ENCODE results near the gene PLTP. TPM values are rescaled to one million over a fixed set of nuclear protein-coding genes. Genes with fewer than 3 reads are reported as not detected.

PLTP gene
- total RNA-seq, 4 donors from 2014 or later = 31.2 to 221 (median 113) TPM

GRCh38 chr20:45890985-45891983, 20.7 kb downstream of the PLTP start, which contains the start of the genes CTSA and NEURL2:
Gene CTSA, plus strand, starts transcription at chr20:45891335. Its CDS starts 234 bp downstream, at chr20:45891569.
Gene NEURL2, minus strand, starts transcription at chr20:45891208. Its CDS starts 217 bp downstream, at chr20:45890991.
- peak within 1 kb of the TSS; percentile 87 to 92 for H3K27ac ChIP-seq
- H3K27me3 ChIP-seq = no peaks in the 10 kb centered on the region
- intact Hi-C loops (cut with DNase I; ENCODE audit: low total_unique reads) = no loop called here
- peaks cover 3 to 7% of the 10 kb centered on the region in 2 donors for H3K4me1 ChIP-seq
- peak within 1 kb of the TSS; percentile 76 to 92 for H3K4me3 ChIP-seq
- peak; percentile 92 to 95 for DNase-seq
- TF ChIP-seq POLR2A (IDR thresholded peaks at IDR 0.05) = peak; percentile 28 to 46
- peak in 1 of 4 experiments; percentile 25 for TF ChIP-seq CTCF (IDR thresholded peaks at IDR 0.05)
- H3K36me3 ChIP-seq = no peaks in the 10 kb centered on the region
- no peaks in the 10 kb centered on the region for H3K9me3 ChIP-seq

- TF ChIP-seq POLR2A (IDR thresholded peaks at IDR 0.05) (no peak), CTCF (IDR thresholded peaks at IDR 0.05) (peak; percentile 68 to 76 (median 72))
- Histone ChIP-seq H3K9me3 (no peaks in the 10 kb centered on the region), H3K27me3 (no peaks in the 10 kb centered on the region), H3K4me1 (peaks cover 3 to 7% of the 10 kb centered on the region in 2 donors), H3K4me3 (peak overlapping the region; percentile 76 to 92), H3K36me3 (no peaks in the 10 kb centered on the region), H3K27ac (peak overlapping the region; percentile 87 to 92)
- peak; percentile 84 to 85 for DNase-seq
- intact Hi-C loops (cut with DNase I; ENCODE audit: low total_unique reads) = no loop called here
Measured at GRCh38 chr20:45890077-45890984, 21.6 kb downstream of the PLTP start.

GRCh38 chr20:45888681-45889080, 23.3 kb downstream of the PLTP start:
- H3K27ac ChIP-seq = no peak overlapping the region
- H3K27me3 ChIP-seq = no peaks in the 10 kb centered on the region
- peaks cover 3 to 7% of the 10 kb centered on the region in 2 donors for H3K4me1 ChIP-seq
- H3K4me3 ChIP-seq = no peak overlapping the region
- H3K9me3 ChIP-seq = no peaks in the 10 kb centered on the region
- no peak for DNase-seq
- no peaks in the 10 kb centered on the region for H3K36me3 ChIP-seq
- TF ChIP-seq CTCF (IDR thresholded peaks at IDR 0.05) (no peak), POLR2A (IDR thresholded peaks at IDR 0.05) (no peak)
- intact Hi-C loops (cut with DNase I; ENCODE audit: low total_unique reads) = no loop called here

DNA sequence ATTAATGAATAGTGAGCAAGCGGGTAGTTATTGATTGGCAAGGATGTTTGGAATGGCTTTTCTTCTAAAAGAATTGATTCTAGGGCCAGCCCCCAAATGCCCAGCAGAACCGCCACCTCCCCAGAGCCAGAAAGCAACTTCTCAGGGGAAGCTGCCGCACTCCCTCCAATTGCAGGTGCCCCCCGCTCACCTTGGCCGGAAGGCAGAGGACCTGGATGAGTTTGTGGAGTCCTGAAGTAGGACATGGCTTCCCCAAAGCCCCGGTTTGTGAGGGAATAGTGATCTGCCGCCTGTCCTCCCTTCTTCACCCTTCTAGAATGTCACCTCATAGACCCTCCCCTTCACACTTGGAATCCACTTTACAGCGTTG, 24.6 kb downstream of the PLTP start, which contains the start of gene SPATA25:
Gene SPATA25 (minus strand): TSS at position 277 of the 370 bp plus-strand sequence. CDS start 32 bp downstream, at position 245.
- no peaks in the 10 kb centered on the region for H3K36me3 ChIP-seq
- H3K9me3 ChIP-seq = no peaks in the 10 kb centered on the region
- TF ChIP-seq CTCF (IDR thresholded peaks at IDR 0.05) (no peak), POLR2A (IDR thresholded peaks at IDR 0.05) (no peak)
- no peak within 1 kb of the TSS for H3K4me3 ChIP-seq
- no peak for DNase-seq
- no peak within 1 kb of the TSS for H3K27ac ChIP-seq
- H3K4me1 ChIP-seq = peaks cover 3 to 7% of the 10 kb centered on the region in 2 donors
- intact Hi-C loops (cut with DNase I; ENCODE audit: low total_unique reads) = no loop called here
- H3K27me3 ChIP-seq = no peaks in the 10 kb centered on the region
